ENCODE results near the gene TP53AIP1.

DNA sequence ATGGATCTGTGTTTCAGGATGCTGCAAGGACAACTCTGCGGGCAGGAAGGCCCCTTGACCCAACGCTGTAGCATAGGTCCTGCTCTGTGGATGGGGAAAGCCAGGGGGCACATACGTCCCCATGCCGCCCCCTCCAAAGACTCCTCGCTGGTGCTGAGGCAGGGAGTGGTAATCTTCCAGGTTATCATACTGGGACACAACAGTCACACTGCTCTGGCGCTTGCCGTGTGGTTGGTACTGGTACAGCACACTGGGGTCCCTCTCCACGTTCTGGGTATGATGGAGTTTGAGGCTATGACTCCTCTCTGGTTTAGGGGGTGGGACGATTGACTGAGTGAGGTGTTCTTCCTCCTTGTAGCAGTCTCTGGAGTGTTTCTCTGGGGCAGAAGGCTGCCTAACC is 26.2 kb upstream of the TP53AIP1 start:
- TF ChIP-seq POLR2A (IDR thresholded peaks at IDR 0.05; ENCODE audit: extremely low read depth, insufficient read length) (no peak), MYC (IDR thresholded peaks at IDR 0.05; ENCODE audit: low read depth, low read length) (no peak)
- TF ChIP-seq, protein P1, sequence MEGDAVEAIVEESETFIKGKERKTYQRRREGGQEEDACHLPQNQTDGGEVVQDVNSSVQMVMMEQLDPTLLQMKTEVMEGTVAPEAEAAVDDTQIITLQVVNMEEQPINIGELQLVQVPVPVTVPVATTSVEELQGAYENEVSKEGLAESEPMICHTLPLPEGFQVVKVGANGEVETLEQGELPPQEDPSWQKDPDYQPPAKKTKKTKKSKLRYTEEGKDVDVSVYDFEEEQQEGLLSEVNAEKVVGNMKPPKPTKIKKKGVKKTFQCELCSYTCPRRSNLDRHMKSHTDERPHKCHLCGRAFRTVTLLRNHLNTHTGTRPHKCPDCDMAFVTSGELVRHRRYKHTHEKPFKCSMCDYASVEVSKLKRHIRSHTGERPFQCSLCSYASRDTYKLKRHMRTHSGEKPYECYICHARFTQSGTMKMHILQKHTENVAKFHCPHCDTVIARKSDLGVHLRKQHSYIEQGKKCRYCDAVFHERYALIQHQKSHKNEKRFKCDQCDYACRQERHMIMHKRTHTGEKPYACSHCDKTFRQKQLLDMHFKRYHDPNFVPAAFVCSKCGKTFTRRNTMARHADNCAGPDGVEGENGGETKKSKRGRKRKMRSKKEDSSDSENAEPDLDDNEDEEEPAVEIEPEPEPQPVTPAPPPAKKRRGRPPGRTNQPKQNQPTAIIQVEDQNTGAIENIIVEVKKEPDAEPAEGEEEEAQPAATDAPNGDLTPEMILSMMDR (IDR thresholded peaks at IDR 0.05; ENCODE audit: low read depth, low read length): no peak
- TF ChIP-seq, protein P2, sequence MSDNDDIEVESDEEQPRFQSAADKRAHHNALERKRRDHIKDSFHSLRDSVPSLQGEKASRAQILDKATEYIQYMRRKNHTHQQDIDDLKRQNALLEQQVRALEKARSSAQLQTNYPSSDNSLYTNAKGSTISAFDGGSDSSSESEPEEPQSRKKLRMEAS (IDR thresholded peaks at IDR 0.05; ENCODE audit: low read depth, low read length): no peak
